Measurements from ENCODE around the gene ALAS1.

- TF ChIP-seq CTCF (IDR thresholded peaks at IDR 0.05; ENCODE audit: insufficient read depth, low read depth, low read length) (no peak), EZH2 (IDR thresholded peaks at IDR 0.05; ENCODE audit: insufficient read depth, low read length) (no peak)
Observed at GRCh38 chr3:52149021-52149420, 48.9 kb upstream of the ALAS1 start.
